RWPE1 (cell line): ENCODE data around the gene CLHC1.
"Not testable (repeated sequence)": the region's sequence is repeated elsewhere in the genome, so short reads cannot be mapped to it uniquely, and the experiment has no call there.

Experiments used
- CTCF ChIA-PET: fragments of 350-600 bp; sonication (Branson Sonifier 250); formaldehyde crosslinking; extraction: SDS; loops from one replicate; lab custom pipeline; 2021; lab: Yijun Ruan, JAX
- POLR2A ChIA-PET: fragments of 400-600 bp; formaldehyde crosslinking; extraction: SDS; loops from one replicate; lab custom pipeline; 2020; ENCODE audit warnings: antibody characterized with exemption; ENCODE audit not compliant: low non-redundant PET; lab: Yijun Ruan, JAX
- DNase-seq: peaks from one replicate; pipeline ENCODE4 v3.0.0; 2012; ENCODE audit warnings: low spot score
- H3K27ac ChIP-seq: fragments of 450-650 bp; 2 replicates; pipeline ENCODE4 v1.5.1; 2017
- CTCF ChIP-seq: fragments of 450-650 bp; conservative IDR thresholded peaks from 2 replicates; pipeline ENCODE4 v1.5.1; 2017; ENCODE audit warnings: low read depth, mild to moderate bottlenecking

Gene CLHC1

GRCh38 chr2:55204536-55204935 lies 27.6 kb downstream of the CLHC1 start:
- ChIA-PET CTCF (no interaction called here), POLR2A (no interaction called here)
- DNase-seq: no peak
- H3K27ac ChIP-seq: no peak overlapping the region
- TF ChIP-seq CTCF: no peak

GRCh38 chr2:55200416-55200815 lies 31.7 kb downstream of the CLHC1 start:
- no peak for DNase-seq
- H3K27ac ChIP-seq: no peak overlapping the region
- POLR2A ChIA-PET: no interaction called here
- TF ChIP-seq CTCF: no peak
- CTCF ChIA-PET: no interaction called here

GRCh38 chr2:55196526-55196925 lies 35.6 kb downstream of the CLHC1 start:
- POLR2A ChIA-PET: no interaction called here

GRCh38 chr2:55191888-55192287 lies 40.2 kb downstream of the CLHC1 start:
- H3K27ac ChIP-seq, POLR2A ChIA-PET, CTCF ChIA-PET, DNase-seq: not testable (repeated sequence)

More at GRCh38 chr2:55196526-55196925, 35.6 kb downstream of the CLHC1 start:
- no peak for TF ChIP-seq CTCF
- DNase-seq: no peak
- no peak overlapping the region for H3K27ac ChIP-seq
- CTCF ChIA-PET: no interaction called here

DNA sequence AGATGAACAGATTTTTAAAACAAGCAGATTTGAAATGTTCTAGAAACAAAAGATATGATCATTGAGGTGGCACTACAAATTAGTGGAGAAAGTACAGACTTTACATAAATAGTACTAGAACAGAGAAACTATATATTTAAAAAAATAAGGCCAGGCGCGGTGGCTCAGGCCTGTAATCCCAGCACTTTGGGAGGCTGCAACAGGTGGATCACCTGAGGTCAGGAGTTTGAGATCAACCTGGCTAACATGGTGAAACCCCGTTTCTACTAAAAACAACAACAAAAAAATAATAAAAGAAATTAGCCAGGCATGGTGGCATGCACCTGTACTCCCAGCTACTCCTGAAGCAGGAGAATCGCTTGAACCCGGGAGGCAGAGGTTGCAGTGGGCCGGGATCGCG lies 45.3 kb downstream of the CLHC1 start:
- POLR2A ChIA-PET, H3K27ac ChIP-seq, DNase-seq: not testable (repeated sequence)
- CTCF ChIA-PET: interaction anchor here (1.0 kb wide), 1 partner anchor 20 kb away, joined by 5 read pairs; no protein-coding TSS in a partner anchor

DNA sequence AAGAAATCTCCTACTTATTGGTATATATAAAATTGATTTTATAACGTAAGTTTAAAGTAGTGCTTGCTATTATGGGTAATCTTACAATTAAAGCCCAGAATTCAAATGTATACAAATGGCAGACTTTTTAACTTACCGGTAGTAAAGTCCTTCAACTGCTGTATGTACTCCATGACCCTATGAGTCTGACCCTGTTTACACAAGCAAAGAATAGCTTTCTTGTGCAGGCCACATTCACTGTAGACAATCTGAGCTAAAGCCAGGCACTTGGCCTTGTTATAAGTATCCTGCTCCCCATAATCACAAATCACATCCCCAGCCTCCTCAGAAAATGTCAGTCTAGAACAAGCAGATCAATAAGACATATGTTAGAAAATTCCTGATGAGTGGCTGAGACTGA lies 51.7 kb downstream of the CLHC1 start:
- ChIA-PET POLR2A (no interaction called here), CTCF (interaction anchor here (1.5 kb wide), 1 partner anchor 281 kb away, joined by 8 read pairs; no protein-coding TSS in a partner anchor)
- H3K27ac ChIP-seq: no peak overlapping the region
- DNase-seq: no peak
- TF ChIP-seq CTCF: no peak

GRCh38 chr2:55176094-55176415 lies 56.0 kb downstream of the CLHC1 start:
- CTCF ChIA-PET: interaction anchor here (0.7 to 3.4 kb wide), 4 partner anchors 95 to 277 kb away, joined by 3 to 9 read pairs (median 6); no protein-coding TSS in a partner anchor
- H3K27ac ChIP-seq: no peak overlapping the region
- no peak for TF ChIP-seq CTCF
- no peak for DNase-seq
- POLR2A ChIA-PET: no interaction called here
